BJ (cell line): Measurements from ENCODE around the gene BTBD2. TPM values are rescaled to one million over a fixed set of nuclear protein-coding genes. Genes with fewer than 3 reads are reported as not detected.

Experiments used
- CTCF ChIA-PET: fragments of 350-600 bp; formaldehyde crosslinking; extraction: SDS; loops from one replicate; lab custom pipeline; 2021; ENCODE audit warnings: antibody characterized with exemption, inconsistent platforms; lab: Yijun Ruan, JAX
- POLR2A ChIA-PET: fragments of 300-600 bp; sonication (Branson Sonifier 250); formaldehyde crosslinking; extraction: SDS; loops from one replicate; lab custom pipeline; 2021; ENCODE audit warnings: antibody characterized with exemption; lab: Charles Lee
- DNase-seq: peaks from one replicate; pipeline ENCODE4 v3.0.0-alpha.2; 2011; ENCODE audit warnings: low read depth
- H3K27me3 ChIP-seq: 2 replicates; pipeline ENCODE4 v1.6.0; 2011; ENCODE audit warnings: low read length; ENCODE audit not compliant: control insufficient read depth, insufficient read depth
- H3K36me3 ChIP-seq: 2 replicates; pipeline ENCODE4 v1.5.1; 2011; ENCODE audit warnings: low read length; ENCODE audit not compliant: control insufficient read depth, insufficient read depth
- H3K4me3 ChIP-seq: 2 replicates; pipeline ENCODE4 v1.5.1; 2011; ENCODE audit warnings: low read depth, mild to moderate bottlenecking, control low read depth, low read length
- polyA plus RNA-seq: library from polyadenylated mRNA; depleted of rRNA; stranded (reverse); fragments of >200 nt; gene quantifications from 2 replicates; pipeline ENCODE4 v1.2.3, GENCODE V29; 2011
- TF ChIP-seq, protein P1 (sequence below): IDR thresholded peaks from 2 replicates; pipeline ENCODE4 v1.5.1; 2011; ENCODE audit warnings: low read depth, mild to moderate bottlenecking, control low read depth, inconsistent platforms, low read length, moderate library complexity; ENCODE audit not compliant: insufficient read depth

BTBD2 gene
- polyA plus RNA-seq, 1 experiment: 39.3 TPM

DNA sequence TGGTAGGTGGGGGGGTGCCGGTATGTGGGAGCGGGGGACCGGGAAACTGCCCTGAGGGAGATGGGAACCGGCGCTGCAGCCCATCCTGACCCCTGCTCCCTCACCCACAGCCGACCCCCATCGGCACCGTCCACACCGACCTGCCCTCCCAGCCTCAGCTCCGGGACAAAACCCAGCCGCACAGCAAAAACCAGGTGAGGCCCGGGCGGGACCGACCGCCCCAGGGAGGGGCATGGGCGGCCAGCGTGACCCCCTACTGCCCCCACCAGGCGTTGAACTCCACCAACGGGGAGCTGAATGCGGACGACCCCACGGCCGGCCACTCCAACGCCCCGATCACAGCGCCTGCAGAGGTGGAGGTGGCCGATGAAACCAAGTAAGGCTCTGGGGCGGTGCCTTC is 35.9 kb downstream of the BTBD2 start:
- no peak overlapping the region for H3K4me3 ChIP-seq
- POLR2A ChIA-PET: no interaction called here
- CTCF ChIA-PET: no interaction called here
- no peaks in the 10 kb centered on the region for H3K27me3 ChIP-seq
- H3K36me3 ChIP-seq: peaks cover 23% of the 10 kb centered on the region
- DNase-seq: no peak
- TF ChIP-seq, protein P1, sequence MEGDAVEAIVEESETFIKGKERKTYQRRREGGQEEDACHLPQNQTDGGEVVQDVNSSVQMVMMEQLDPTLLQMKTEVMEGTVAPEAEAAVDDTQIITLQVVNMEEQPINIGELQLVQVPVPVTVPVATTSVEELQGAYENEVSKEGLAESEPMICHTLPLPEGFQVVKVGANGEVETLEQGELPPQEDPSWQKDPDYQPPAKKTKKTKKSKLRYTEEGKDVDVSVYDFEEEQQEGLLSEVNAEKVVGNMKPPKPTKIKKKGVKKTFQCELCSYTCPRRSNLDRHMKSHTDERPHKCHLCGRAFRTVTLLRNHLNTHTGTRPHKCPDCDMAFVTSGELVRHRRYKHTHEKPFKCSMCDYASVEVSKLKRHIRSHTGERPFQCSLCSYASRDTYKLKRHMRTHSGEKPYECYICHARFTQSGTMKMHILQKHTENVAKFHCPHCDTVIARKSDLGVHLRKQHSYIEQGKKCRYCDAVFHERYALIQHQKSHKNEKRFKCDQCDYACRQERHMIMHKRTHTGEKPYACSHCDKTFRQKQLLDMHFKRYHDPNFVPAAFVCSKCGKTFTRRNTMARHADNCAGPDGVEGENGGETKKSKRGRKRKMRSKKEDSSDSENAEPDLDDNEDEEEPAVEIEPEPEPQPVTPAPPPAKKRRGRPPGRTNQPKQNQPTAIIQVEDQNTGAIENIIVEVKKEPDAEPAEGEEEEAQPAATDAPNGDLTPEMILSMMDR: no peak

DNA sequence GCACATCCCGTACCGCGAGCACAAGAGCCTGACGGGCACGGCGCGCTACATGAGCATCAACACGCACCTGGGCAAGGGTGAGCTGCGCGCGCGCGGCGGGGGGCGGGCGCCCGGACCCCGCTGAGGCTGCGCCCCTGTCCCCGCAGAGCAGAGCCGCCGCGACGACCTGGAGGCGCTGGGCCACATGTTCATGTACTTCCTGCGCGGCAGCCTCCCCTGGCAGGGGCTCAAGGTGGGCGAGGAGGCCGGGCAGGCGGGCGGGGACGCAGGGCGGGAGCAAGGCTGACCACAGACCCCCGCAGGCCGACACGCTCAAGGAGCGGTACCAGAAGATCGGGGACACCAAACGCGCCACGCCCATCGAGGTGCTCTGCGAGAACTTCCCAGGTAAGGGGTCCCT is 36.5 kb downstream of the BTBD2 start:
- ChIA-PET POLR2A (no interaction called here), CTCF (no interaction called here)
- DNase-seq: no peak
- Histone ChIP-seq H3K36me3 (peaks cover 26% of the 10 kb centered on the region), H3K4me3 (no peak overlapping the region), H3K27me3 (no peaks in the 10 kb centered on the region)
- TF ChIP-seq, protein P1: no peak

DNA sequence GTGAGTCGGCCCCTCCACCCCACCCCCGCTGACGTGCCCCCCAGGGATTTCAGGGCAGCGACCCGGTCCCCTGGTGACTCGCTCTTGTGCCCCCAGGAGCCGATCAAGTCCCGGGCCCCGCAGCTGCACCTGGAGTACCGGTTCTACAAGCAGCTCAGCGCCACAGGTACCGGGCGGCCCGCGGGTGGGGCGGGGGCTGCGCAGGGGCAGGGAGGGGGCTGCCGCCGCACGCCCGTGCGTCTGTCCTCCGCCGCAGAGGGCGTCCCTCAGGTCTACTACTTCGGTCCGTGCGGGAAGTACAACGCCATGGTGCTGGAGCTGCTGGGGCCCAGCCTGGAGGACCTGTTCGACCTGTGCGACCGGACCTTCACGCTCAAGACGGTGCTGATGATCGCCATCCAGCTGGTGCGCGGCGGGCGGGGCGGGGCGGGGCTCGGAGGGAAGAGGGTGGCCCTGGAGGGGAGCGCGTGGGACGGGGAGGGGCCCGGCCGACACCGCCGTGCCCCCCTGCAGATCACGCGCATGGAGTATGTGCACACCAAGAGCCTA is 37.1 kb downstream of the BTBD2 start:
- no peaks in the 10 kb centered on the region for H3K27me3 ChIP-seq
- POLR2A ChIA-PET: no interaction called here
- peaks cover 26% of the 10 kb centered on the region for H3K36me3 ChIP-seq
- TF ChIP-seq, protein P1: no peak
- DNase-seq: no peak
- CTCF ChIA-PET: no interaction called here
- H3K4me3 ChIP-seq: no peak overlapping the region

DNA sequence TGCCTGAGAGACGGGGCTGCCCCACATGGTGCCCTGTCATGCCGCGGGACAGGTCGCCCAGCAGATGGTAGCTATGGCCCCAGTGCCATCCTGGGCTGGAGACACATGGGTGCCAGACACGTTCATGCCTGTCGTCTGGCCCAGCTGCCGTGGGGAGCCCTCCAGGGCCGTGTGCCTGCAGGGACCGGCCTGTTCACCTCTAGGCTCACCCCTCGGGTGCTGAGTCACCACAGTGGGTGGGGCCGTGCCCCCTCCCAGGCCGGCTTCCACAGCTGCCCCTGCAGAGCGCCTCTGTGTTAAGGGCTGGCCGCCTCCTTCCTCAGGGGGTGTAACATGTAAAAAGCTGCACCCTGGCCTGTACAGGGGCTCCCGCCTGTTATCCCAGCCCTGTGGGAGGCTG is 38.4 kb downstream of the BTBD2 start:
- CTCF ChIA-PET: interaction anchor here (0.9 kb wide), 1 partner anchor 25 kb away, joined by 3 read pairs; no protein-coding TSS in a partner anchor
- POLR2A ChIA-PET: no interaction called here
- no peaks in the 10 kb centered on the region for H3K27me3 ChIP-seq
- DNase-seq: no peak
- TF ChIP-seq, protein P1: no peak
- no peak overlapping the region for H3K4me3 ChIP-seq
- peaks cover 22% of the 10 kb centered on the region for H3K36me3 ChIP-seq

DNA sequence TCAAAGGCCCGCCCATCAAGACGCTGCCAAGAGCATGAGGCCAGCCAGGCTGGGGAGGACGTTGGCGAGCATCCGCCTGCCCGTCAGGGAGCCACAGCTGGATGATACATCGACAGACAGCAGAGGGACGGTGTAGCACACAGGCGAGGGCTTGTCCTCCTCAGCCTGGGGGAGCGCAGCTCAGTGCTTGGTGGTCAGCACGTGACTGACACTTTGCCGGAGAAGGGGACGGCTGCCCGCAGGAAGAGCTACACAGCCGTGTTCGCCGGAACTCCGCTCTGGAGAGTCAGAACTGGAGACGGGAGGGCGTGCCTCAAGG is 40.4 kb downstream of the BTBD2 start:
- Histone ChIP-seq H3K36me3 (peaks cover 20% of the 10 kb centered on the region), H3K27me3 (no peaks in the 10 kb centered on the region), H3K4me3 (no peak overlapping the region)
- no peak for DNase-seq
- ChIA-PET CTCF (interaction anchor here (0.8 to 1.3 kb wide), 2 partner anchors 13 to 47 kb away, joined by 3 to 4 read pairs; no protein-coding TSS in a partner anchor), POLR2A (no interaction called here)
- TF ChIP-seq, protein P1: no peak
